ENCODE results near the gene SYNGR1.

Gene SYNGR1

GRCh38 chr22:39433476-39434242 is 83.9 kb downstream of the SYNGR1 start:
- ChIA-PET POLR2A (ENCODE audit: low non-redundant PET) (no interaction called here), CTCF (interaction anchor here (0.6 kb wide), 1 partner anchor 1433 kb away, joined by 3 read pairs; no protein-coding TSS in a partner anchor)

GRCh38 chr22:39434243-39434653 is 84.5 kb downstream of the SYNGR1 start:
- CTCF ChIA-PET, result no interaction called here

More at GRCh38 chr22:39433476-39434242, 83.9 kb downstream of the SYNGR1 start:
- no peak for DNase-seq (ENCODE audit: low spot score)
- H3K27ac ChIP-seq, result no peak overlapping the region
- TF ChIP-seq CTCF (conservative IDR thresholded peaks at IDR 0.05; ENCODE audit: low read depth), result no peak

GRCh38 chr22:39434721-39435120 is 84.9 kb downstream of the SYNGR1 start:
- CTCF ChIA-PET, result interaction anchor here (1.1 kb wide), 1 partner anchor 10 kb away, joined by 3 read pairs; no protein-coding TSS in a partner anchor
- DNase-seq (ENCODE audit: low spot score), result no peak
- POLR2A ChIA-PET (ENCODE audit: low non-redundant PET), result no interaction called here
- no peak for TF ChIP-seq CTCF (conservative IDR thresholded peaks at IDR 0.05; ENCODE audit: low read depth)
- no peak overlapping the region for H3K27ac ChIP-seq

More at GRCh38 chr22:39434243-39434653, 84.5 kb downstream of the SYNGR1 start:
- H3K27ac ChIP-seq, result no peak overlapping the region
- POLR2A ChIA-PET (ENCODE audit: low non-redundant PET), result no interaction called here
- no peak for DNase-seq (ENCODE audit: low spot score)
- TF ChIP-seq CTCF (conservative IDR thresholded peaks at IDR 0.05; ENCODE audit: low read depth), result no peak
